Left ventricle myocardium superior (tissue), 1 donor: Measurements from ENCODE around the gene RGS3. TPM values are rescaled to one million over a fixed set of nuclear protein-coding genes. Genes with fewer than 3 reads are reported as not detected.
"Not testable (repeated sequence)": the region's sequence is repeated elsewhere in the genome, so short reads cannot be mapped to it uniquely, and the experiment has no call there.

ENCODE experiments used
- ATAC-seq: fragments of 200-7000 bp; cut with Tn5 transposase; one replicate; pipeline ENCODE4 v1.9.1; 2020; ENCODE audit warnings: mild to moderate bottlenecking, moderate library complexity
- DNase-seq: peaks from one replicate; pipeline ENCODE4 v3.0.0-alpha.2; 2020
- intact Hi-C: fragments of 100-400 bp; cut with micrococcal nuclease; formaldehyde crosslinking; loops from one replicate; pipeline ENCODE4 v1.11.0; 2022
- long read RNA-seq: library from polyadenylated mRNA; unstranded; transcript quantifications from one replicate; pipeline ENCODE4 v2.0.0, GENCODE V29; 2021
- total RNA-seq: library from RNA; stranded (reverse); fragmentation: NEBNext Ultra II Directional; extraction: Animal tissue kit (Norgen Biotek cat#: 25700); gene quantifications from one replicate; pipeline ENCODE4 v1.2.1, GENCODE V29; 2021
- donor health status: DM: no; HTN: yes; CAD: no; lungs with severe emphysema.

The RGS3 gene
- total RNA-seq: 115 TPM
- long read RNA-seq, full-length matches to known transcripts: 66 of 153 reads
- long read RNA-seq, partial matches to known transcripts: 44 of 153 reads
- long read RNA-seq, other reads (novel, unspliced or antisense): 43 of 153 reads

GRCh38 chr9:113463418-113464285 lies at the start of gene RGS3:
TSS of gene RGS3 (plus strand) at chr9:113463727. CDS start at chr9:113463803, 76 bp downstream.
- intact Hi-C loops: no loop called here
- peak; percentile 82 for DNase-seq
- ATAC-seq: peak; percentile 96

DNA sequence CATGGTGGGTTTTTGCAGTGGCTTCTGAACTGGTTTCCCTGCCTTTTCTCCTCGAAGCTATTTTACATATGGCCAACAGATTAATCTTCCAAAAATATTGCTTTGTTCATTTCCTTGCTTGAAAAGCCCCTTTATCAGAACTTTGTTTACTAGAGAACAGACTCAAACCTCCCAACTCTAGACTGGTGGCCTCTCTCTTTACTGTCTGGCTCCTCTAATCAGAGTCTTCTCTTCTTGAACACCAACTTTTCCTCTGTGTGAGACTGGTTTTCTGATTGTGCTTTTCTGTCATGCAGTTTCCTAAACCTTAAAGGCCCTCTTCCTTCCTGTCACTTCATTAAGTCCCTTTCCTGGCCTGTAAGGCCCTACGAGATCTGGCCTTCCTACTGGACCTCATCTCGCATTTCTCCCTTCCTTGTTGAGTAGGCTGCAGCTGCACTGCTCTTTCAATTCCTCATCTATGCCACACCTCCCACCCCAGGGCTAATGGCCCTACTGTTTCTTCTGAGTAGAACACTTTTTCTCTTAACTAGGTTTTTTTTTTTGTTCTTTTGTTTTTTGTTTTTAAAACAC lies 47.3 kb upstream of the RGS3 start:
- intact Hi-C loops: no loop called here
- DNase-seq: no peak
- peak; percentile 69 for ATAC-seq

GRCh38 chr9:113417370-113417769 lies 46.2 kb upstream of the RGS3 start:
- no peak for DNase-seq
- ATAC-seq: no peak
- intact Hi-C loops: no loop called here

- ATAC-seq (no peak), DNase-seq (no peak)
- intact Hi-C loops: no loop called here
Observed at GRCh38 chr9:113421726-113422125, 41.8 kb upstream of the RGS3 start.

DNA sequence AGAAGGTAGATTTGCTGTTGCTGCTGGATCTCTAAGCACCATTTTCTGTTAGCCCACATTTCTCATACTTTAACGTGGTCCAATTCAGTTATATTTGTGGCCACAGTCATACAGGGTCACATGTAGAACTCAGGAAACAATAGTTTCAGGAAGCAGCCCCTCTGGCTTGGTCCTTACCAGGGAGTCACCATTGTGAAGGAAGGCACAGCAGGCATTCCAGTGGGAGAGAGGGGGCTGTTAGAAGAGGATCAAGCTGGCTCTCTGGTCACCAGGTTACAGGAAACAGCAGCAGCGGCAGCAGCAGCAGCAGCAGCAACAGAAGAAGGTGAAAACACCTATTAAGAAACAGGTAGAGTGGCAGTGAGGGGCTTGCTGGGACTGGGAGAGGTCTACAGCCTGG lies 38.5 kb upstream of the RGS3 start:
- intact Hi-C loops: no loop called here
- DNase-seq: no peak
- ATAC-seq: no peak

DNA sequence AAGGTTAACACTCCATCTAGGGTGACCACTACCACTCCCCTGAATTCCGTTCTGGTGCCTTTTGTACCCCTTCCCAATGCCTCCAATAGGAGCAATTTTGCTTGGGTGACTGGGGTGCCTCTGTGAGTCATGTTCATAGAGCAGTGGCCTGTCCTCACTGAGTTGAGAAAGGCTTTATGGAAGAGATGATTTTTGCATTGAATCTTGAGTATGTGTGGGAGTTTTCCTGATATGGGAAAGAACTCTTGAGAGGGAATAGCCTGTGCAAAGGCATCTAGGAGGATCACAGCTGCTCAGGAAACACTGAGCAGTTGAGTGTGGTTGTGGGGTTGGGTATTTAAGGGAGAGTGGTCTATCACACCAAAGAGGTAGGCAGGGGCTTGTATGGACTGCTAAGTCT lies 36.8 kb upstream of the RGS3 start:
- DNase-seq (no peak), ATAC-seq (no peak)
- intact Hi-C loops: no loop called here

GRCh38 chr9:113427629-113428028 lies 35.9 kb upstream of the RGS3 start:
- intact Hi-C loops: no loop called here

DNA sequence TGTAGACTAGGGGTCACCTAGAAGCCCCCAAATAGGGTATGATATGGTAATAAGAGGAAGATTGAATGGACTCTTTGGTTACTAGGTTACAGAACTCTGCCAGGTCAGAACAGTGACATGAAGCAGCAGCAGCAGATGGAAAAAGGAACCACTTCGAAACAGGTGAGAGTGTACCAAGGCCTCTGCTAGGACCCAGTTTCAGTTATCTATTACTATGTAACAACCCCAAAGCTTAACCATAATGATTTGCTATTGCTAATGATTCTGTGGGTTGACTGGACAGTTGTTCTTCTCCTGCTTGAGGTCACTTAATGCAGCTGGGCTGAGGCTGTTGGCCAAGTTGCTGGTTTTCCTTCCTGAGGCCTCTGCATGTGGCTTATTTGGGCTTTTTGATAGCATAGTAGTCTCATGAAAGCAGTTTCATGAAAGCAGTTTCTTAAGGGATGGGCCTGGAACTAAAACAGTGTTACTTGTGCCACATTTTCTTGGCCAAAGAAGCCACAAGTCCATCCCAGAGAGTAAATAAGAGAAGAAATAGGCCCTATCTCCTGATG lies 35.4 kb upstream of the RGS3 start:
- intact Hi-C loops: no loop called here
- ATAC-seq (no peak), DNase-seq (no peak)

More at GRCh38 chr9:113427629-113428028, 35.9 kb upstream of the RGS3 start:
- DNase-seq: no peak
- ATAC-seq: no peak

DNA sequence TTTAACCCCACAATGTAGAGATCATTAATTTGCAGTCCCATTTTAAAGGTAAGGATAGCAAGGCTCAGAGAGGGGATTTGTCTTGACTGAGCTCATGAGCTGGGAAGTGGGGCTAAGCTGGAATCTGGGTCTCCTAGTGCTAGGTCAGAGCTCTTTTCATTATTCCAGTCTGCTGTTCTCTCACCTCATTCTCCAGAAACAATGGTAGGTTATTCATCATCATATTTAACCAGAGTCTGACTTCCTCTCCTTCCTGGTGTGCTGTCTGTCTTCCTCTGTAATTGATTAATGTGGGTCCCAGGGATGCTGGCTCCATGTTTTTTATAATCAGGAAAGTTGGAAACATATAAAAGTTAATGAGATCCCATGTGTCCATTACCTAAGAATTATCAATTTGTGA lies 32.3 kb upstream of the RGS3 start:
- DNase-seq (no peak), ATAC-seq (no peak)
- intact Hi-C loops: no loop called here

GRCh38 chr9:113436728-113437515 lies 26.6 kb upstream of the RGS3 start:
- intact Hi-C loops: no loop called here
- ATAC-seq: no peak
- no peak for DNase-seq

DNA sequence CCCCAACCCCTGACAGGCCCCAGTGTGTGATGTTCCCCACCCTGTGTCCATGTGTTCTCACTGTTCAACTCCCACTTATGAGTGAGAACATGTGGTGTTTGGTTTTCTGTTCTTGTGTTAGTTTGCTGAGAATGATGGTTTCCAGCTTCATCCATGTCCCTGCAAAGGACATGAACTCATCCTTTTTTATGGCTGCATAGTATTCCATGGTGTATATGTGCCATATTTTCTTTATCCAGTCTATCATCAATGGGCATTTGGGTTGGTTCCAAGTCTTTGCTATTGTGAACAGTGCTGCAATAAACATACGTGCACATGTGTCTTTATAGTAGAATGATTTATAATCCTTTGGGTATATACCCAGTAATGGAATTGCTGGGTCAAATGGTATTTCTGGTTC lies 25.8 kb upstream of the RGS3 start:
- ATAC-seq, intact Hi-C loops, DNase-seq: not testable (repeated sequence)

DNA sequence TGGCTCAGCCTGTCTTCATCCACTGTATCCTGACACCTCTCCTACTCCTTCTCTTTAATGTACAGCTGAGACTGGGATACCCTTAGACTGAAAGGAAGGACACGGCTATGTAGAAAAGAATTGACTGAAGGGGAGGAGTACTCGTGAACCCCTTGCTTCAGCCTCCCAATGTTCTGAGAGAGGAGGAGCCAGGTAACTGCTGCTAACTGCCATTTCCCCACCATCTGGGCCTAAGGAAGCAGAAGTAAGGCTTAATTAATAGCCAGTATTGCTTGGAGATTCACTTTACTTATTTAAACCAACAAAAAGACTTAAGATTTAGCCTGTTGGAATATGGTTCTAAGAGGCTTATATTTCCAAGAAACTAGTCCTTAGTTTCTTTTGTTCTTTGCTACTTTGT lies 18.8 kb upstream of the RGS3 start:
- ATAC-seq: no peak
- intact Hi-C loops: loop anchor here (5.0 kb wide), 1 partner anchor 143 kb away; no protein-coding TSS in a partner anchor
- DNase-seq: no peak

DNA sequence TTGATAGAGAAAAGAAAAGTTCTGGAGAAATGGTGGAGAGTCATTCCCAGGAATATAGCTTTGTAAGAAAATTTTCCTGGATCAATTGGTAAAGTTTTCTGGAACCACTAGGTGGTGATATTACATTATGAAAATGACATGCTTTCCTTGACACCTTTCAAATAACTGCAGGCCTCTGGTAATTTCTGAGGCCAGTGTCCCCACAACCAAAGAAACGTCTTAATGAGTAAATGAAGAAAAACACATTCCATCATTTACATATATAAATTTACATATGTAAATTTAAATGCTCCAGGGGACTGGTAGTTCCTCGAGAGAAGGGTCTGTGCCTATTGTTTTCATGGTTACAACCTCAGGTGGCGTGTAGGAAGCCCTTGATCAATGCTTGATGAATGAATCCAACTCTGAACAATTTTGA lies 17.2 kb upstream of the RGS3 start:
- no peak for DNase-seq
- ATAC-seq: peak; percentile 68

GRCh38 chr9:113449376-113449775 lies 14.2 kb upstream of the RGS3 start:
- DNase-seq (no peak), ATAC-seq (no peak)

More for the DNA sequence above, 17.2 kb upstream of the RGS3 start:
- intact Hi-C loops: loop anchor here (2.0 to 5.0 kb wide), 2 partner anchors 141 to 210 kb away; no protein-coding TSS in a partner anchor

GRCh38 chr9:113452113-113452605 lies 11.4 kb upstream of the RGS3 start:
- intact Hi-C loops: no loop called here
- ATAC-seq (no peak), DNase-seq (no peak)

More at GRCh38 chr9:113449376-113449775, 14.2 kb upstream of the RGS3 start:
- intact Hi-C loops: loop anchor here (5.0 kb wide), 1 partner anchor 138 kb away; no protein-coding TSS in a partner anchor

GRCh38 chr9:113454914-113455761 lies 8.4 kb upstream of the RGS3 start:
- DNase-seq: peak; percentile 61
- intact Hi-C loops: no loop called here
- peak; percentile 96 for ATAC-seq

- ATAC-seq (no peak), DNase-seq (no peak)
- intact Hi-C loops: no loop called here
Observed at GRCh38 chr9:113456235-113456634, 7.3 kb upstream of the RGS3 start.

DNA sequence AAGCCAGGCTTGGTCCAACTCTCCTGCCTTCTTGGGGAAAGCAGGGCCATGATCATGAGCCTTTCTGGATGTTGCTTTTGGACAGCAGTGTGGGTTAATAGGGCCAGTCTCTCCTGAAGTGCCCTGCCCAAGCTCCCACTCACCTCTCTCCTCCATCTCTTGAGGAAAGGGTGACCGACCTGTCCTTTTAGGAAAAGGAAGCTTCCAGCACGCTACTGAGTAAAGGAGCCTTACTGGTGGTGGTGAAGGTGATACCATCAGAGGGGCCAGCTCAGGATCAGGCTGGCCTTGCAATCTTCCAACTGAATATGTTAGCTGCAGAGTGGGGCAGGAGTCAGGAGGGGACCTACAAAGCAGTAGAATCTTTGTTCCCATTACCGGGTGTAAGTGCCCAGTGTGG lies 2.2 kb upstream of the RGS3 start:
- DNase-seq (no peak), ATAC-seq (no peak)
- intact Hi-C loops: no loop called here
